NCI-H446 treated with DMSO at 0.1 percent for 48 hours (cell line): ENCODE data around the gene DCPS.
A peak's percentile ranks its signal among the peaks of the same experiment; 100 is the strongest.

Experiments used
- DNase-seq: peaks from one replicate; lab custom pipeline; 2025; lab: John Stamatoyannopoulos, UW

DCPS gene

DNA sequence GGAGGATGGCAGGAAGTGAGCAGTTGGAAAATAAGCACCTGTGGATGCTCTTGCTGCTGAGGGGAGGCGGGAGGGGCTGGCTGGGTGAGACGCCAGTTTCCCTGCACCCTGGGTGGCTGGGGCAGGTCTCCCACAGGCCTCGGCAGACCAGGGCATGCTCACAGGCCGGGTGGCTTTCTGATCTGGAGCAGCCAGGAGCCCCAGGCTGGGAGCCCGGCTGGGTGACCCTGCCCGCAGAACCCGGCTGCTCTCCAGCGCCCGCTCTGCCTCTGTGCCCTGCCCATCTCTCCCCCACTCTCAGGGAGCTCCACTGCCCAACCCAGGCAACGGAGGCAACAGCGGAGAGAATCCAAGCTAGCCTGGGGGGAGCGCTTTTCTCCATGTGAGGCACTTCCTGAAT, 24.6 kb downstream of the DCPS start:
- DNase-seq = no peak

- no peak for DNase-seq
Measured at GRCh38 chr11:126328938-126329643, 25.2 kb downstream of the DCPS start.

- DNase-seq = no peak
Measured at GRCh38 chr11:126329644-126330211, 25.9 kb downstream of the DCPS start.

- no peak for DNase-seq
Measured at GRCh38 chr11:126331286-126331685, 27.4 kb downstream of the DCPS start.

GRCh38 chr11:126332221-126332711, 28.4 kb downstream of the DCPS start:
- DNase-seq = peak; percentile 93

- DNase-seq = peak; percentile 67
Measured at GRCh38 chr11:126333142-126333541, 29.3 kb downstream of the DCPS start.

GRCh38 chr11:126334659-126335462, 31.0 kb downstream of the DCPS start:
- DNase-seq = no peak

DNA sequence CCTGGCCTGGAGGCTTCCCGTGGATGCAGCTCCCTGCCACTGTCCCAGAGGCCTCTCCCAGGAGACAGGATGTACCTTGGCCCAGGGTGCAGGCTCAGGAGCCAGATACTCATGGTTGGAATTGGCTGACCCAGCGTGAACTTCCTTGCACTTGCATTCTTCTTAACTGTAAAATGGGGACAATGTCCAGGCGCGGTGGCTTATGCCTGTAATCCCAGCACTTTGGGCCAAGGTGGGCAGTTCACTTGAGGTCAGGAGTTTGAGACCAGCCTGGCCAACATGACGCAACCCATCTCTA, 31.6 kb downstream of the DCPS start:
- DNase-seq = no peak

GRCh38 chr11:126336138-126336541, 32.3 kb downstream of the DCPS start:
- no peak for DNase-seq

- DNase-seq = no peak
Measured at GRCh38 chr11:126336671-126337101, 32.8 kb downstream of the DCPS start.

DNA sequence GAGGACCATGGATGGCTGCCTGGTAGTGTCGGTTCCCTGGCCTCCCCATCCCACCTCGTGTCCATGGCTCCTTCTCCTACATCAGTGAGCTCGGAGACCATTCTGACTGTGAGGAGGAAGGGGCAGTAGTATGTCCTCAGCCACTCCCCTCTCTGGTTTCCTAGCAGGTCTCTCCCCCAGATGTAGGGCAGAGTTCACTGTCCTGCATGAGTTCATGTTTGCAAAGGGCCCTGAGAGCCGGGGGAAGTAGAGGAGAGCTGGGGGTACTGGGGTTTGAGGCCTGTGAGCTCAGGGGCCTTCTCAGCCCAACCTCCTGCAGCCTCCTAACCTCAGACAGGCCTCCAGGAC, 33.2 kb downstream of the DCPS start:
- no peak for DNase-seq

DNA sequence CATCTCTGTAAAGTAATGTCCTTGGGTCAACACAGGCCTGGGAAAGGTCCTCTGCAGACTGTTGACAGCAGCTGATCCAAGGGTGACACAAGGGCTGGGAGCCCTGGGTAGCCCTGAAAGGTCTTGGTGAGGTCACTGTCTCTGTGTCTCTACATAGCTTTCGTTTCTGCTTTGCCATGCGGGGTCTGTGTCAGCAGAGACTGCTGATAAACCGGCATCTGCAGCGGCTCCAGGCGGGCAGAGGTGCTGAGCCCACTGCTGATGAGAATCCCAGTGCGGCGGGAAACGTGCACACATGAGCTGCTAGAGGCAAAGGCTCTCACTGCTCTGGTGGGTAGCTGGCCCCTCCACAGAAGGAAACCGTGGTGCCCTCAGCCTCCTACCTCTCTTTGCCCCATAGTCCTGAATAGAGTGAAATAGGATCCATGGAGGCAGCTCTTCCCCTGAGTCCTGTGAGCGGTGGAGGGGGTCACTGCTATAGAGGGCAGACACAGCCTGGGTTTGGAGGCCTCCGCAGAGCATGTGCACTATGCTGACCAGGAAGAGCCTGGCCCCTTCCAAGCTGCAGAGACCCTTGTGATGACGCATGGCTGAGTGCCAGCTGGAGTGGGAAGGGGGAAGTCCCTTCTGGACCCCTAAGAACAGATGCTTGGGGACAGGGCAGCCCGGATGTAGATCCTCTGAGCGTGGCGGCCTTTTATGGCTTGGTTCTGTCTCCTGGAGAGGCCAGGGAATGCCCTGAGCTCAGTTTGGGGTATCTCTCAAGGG, 33.8 kb downstream of the DCPS start:
- DNase-seq = no peak

GRCh38 chr11:126338346-126339055, 34.6 kb downstream of the DCPS start:
- no peak for DNase-seq

- no peak for DNase-seq
Measured at GRCh38 chr11:126339073-126339862, 35.4 kb downstream of the DCPS start.

- no peak for DNase-seq
Measured at GRCh38 chr11:126339863-126340434, 36.1 kb downstream of the DCPS start.

DNA sequence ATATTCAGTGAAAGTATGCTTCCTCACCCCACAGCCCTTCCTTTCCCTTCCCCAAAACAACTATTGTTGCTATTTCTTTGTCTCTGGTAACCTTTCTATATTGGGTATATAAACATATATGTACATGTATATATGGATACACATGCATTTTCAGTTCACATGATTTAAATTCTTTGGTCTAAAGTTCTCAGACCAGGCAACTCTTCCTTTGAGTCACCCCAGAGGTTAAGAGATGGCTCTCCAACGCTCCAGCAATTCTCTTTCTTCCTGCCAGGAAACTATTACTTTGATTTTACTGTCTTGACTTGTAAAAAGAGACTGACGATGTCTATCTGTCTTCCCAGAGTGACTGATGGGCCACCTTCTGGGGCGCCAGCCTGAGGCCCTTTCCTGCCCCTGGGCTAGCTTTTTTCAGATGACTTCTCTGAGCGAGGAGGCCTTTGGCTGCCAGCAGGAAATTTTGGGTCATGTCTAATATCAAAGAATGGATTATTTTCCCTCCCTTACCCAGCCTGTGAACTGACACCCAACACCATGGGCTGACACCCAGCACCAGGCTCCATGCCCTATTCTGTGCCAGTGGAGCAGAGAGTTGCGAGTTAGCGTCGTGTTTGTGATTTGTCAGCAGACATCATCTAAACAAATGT, 37.2 kb downstream of the DCPS start:
- no peak for DNase-seq

- DNase-seq = no peak
Measured at GRCh38 chr11:126341760-126342161, 37.9 kb downstream of the DCPS start.

DNA sequence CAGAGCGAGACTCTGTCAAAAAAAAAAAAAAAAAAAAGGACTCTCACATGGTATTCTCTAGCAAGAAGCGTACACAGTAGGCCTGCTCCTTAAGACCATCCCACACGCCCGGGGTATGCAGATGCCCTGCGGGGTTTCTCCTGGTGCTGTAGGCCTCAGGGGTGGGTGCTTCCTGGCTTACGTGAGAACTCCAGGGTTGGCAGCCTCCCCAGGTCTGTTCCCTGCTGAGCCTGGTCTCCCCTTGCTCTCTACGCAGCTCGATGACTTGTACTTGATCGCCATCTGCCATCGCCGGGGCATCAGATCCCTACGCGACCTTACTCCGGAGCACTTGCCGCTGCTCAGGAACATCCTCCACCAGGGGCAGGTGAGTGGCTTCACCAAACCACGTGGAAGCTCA, 39.2 kb downstream of the DCPS start:
- no peak for DNase-seq

- DNase-seq = no peak
Measured at GRCh38 chr11:126344141-126345080, 40.6 kb downstream of the DCPS start.
